PFSK-1 (cell line): ENCODE results near the gene ARHGEF3.

Experiments
- FOXP2 ChIP-seq: optimal IDR thresholded peaks from 2 replicates; pipeline ENCODE3; 2011; ENCODE audit warnings: borderline replicate concordance, control low read depth, inconsistent platforms; ENCODE audit not compliant: insufficient read depth; ENCODE audit errors: extremely low read length, extremely low read depth
- POLR2AphosphoS5 ChIP-seq: IDR thresholded peaks from 2 replicates; pipeline ENCODE4 v1.6.1; 2012; ENCODE audit warnings: low read depth, mild to moderate bottlenecking, control low read depth, low read length, moderate library complexity
- REST ChIP-seq, 2 experiments: IDR thresholded peaks; 2 replicates each; pipeline versions ENCODE4 v1.6.1 to v1.8.0; 2011 to 2012; ENCODE audit warnings: low read depth in 2 of 2, low read length in 2 of 2, control low read depth in 1 of 2, inconsistent platforms in 1 of 2, mild to moderate bottlenecking in 1 of 2, moderate library complexity in 1 of 2; ENCODE audit not compliant: insufficient read depth in 1 of 2
- SIN3A ChIP-seq: IDR thresholded peaks from 2 replicates; pipeline ENCODE4 v1.6.1; 2012; ENCODE audit warnings: mild to moderate bottlenecking, low read length, moderate library complexity, borderline replicate concordance; ENCODE audit not compliant: insufficient read depth
- TAF1 ChIP-seq: IDR thresholded peaks from 2 replicates; pipeline ENCODE4 v1.6.1; 2012; ENCODE audit warnings: low read length, control low read depth, borderline replicate concordance; ENCODE audit not compliant: insufficient read depth

ARHGEF3 gene

GRCh38 chr3:56833536-56833935 is 31.8 kb upstream of the ARHGEF3 start:
- TF ChIP-seq SIN3A (no peak), REST (IDR thresholded peaks at IDR 0.05; ENCODE audit: insufficient read depth in 1 of 2, low read depth in 2 of 2, low read length in 2 of 2) (no peak), TAF1 (no peak), POLR2AphosphoS5 (no peak)

- TF ChIP-seq FOXP2 = no peak
- TF ChIP-seq POLR2AphosphoS5 = no peak
- TF ChIP-seq SIN3A = no peak
- TF ChIP-seq TAF1 = no peak
- no peak for TF ChIP-seq REST (IDR thresholded peaks at IDR 0.05; ENCODE audit: insufficient read depth in 1 of 2, low read depth in 2 of 2, low read length in 2 of 2)
Observed at GRCh38 chr3:56833022-56833421, 31.3 kb upstream of the ARHGEF3 start.

GRCh38 chr3:56831572-56831971 is 29.8 kb upstream of the ARHGEF3 start:
- TF ChIP-seq FOXP2 (no peak), REST (IDR thresholded peaks at IDR 0.05; ENCODE audit: insufficient read depth in 1 of 2, low read depth in 2 of 2, low read length in 2 of 2) (no peak), TAF1 (no peak), POLR2AphosphoS5 (no peak), SIN3A (no peak)

GRCh38 chr3:56830884-56831283 is 29.1 kb upstream of the ARHGEF3 start:
- TF ChIP-seq TAF1 (no peak), SIN3A (no peak), FOXP2 (no peak), REST (IDR thresholded peaks at IDR 0.05; ENCODE audit: insufficient read depth in 1 of 2, low read depth in 2 of 2, low read length in 2 of 2) (no peak), POLR2AphosphoS5 (no peak)

GRCh38 chr3:56829533-56829932 is 27.8 kb upstream of the ARHGEF3 start:
- no peak for TF ChIP-seq REST (IDR thresholded peaks at IDR 0.05; ENCODE audit: insufficient read depth in 1 of 2, low read depth in 2 of 2, low read length in 2 of 2)
- TF ChIP-seq POLR2AphosphoS5 = no peak
- TF ChIP-seq TAF1 = no peak
- no peak for TF ChIP-seq SIN3A
- TF ChIP-seq FOXP2 = no peak
